GM23248 (cell line): ENCODE data around the gene SMC4.

ENCODE experiments used
- EZH2 ChIP-seq: fragments of 200-600 bp; sonication (generic); IDR thresholded peaks from 2 replicates; pipeline ENCODE4 v1.6.1; 2018; ENCODE audit warnings: antibody characterized with exemption, mild to moderate bottlenecking; ENCODE audit not compliant: insufficient read depth, poor library complexity, severe bottlenecking
- EZH2phosphoT487 ChIP-seq: fragments of 200-600 bp; sonication (generic); IDR thresholded peaks from 2 replicates; pipeline ENCODE4 v1.6.1; 2018; ENCODE audit warnings: antibody characterized with exemption, moderate library complexity, mild to moderate bottlenecking, low read depth; ENCODE audit not compliant: insufficient read depth

DNA sequence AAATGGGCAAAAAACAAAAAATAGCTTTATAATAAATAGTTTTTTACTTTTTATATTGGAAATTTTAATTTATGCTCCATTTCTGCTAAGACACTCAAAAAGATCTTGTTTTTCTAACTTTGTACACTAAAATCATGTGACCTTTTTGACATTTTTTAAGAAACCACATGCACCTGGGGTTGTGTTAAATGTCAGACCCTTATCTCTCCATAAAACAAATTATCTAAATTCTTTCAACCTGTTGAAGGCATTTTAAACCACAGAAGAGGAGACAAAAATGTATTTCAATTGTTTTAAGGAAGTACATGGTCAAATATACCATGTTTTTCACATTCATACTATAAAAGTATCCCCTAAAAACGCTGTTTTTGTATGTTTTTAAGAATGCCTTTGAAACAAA is 29.7 kb upstream of the SMC4 start:
- no peak for TF ChIP-seq EZH2
- TF ChIP-seq EZH2phosphoT487, result no peak
